NCI-H1092 (cell line): Measurements from ENCODE around the gene DGKG.

Experiments
- DNase-seq: peaks from one replicate; lab custom pipeline; 2025; lab: John Stamatoyannopoulos, UW

DGKG gene

DNA sequence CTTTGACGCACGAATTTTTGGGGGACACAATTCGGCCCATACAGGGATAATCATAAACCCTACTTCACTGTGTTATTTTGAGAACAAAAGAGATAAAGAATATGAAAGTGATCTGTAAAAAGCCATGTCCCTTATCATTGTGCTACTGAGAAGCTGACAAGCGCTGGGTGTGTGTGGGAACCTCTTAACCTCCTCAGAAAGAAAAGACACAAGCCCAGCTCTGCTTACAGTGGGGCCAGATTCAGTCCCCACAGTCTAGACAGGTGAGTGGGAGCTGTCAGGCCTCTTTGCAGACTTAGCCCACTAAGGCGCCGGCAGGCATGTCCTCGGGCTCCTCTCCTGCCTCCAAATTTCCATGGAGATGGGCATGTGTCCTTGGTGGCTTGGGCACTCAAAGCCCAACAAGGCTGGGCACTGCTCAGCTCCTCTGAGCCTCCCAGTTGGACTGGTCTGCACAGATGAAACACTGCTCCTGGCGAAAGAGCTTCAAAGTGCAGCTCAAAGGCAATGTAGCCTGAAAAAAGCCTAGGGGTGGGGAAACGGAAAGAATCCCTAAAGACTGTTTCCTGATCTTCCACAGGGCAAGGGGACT lies 188.7 kb downstream of the DGKG start:
- no peak for DNase-seq

- DNase-seq: no peak
These were observed 189.7 kb downstream of the DGKG start for GRCh38 chr3:186172353-186172752.

DNA sequence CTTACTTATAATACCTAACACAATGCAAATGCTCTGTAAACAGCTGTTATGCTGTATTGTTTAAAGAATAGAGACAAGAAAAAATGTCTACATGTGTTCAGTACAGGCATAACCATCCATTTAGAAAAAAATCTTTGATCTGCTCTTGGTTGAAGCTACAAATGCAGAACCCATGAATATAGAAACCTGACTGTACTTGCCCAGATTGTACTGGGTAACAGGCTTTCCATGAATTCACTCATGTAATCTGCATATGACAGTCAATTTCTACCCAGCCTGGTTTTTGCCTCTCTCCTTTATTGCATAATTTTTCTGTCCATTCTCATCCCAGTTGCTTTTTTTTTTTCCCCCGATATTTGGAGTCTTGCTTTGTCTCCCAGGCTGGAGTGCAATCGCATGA lies 190.5 kb downstream of the DGKG start:
- DNase-seq: no peak

DNA sequence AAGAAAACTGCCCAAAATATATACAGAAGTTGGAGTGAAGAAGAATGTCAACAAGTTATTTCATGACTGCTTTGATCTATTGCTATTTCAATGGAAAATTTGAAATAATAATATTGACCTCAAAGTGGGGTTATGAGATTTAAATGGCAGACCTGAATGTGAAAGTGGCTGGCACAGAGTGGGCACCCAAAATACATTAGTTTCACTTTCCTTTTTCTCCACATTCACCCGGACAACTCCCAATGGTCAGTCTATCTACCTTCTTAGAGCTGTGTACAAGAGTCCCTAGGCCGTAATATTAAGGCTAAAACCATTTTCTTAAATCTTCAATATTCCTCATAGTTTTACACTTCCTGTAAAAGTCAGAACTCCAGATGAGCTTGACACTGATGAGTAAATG lies 191.5 kb downstream of the DGKG start:
- DNase-seq: no peak

DNA sequence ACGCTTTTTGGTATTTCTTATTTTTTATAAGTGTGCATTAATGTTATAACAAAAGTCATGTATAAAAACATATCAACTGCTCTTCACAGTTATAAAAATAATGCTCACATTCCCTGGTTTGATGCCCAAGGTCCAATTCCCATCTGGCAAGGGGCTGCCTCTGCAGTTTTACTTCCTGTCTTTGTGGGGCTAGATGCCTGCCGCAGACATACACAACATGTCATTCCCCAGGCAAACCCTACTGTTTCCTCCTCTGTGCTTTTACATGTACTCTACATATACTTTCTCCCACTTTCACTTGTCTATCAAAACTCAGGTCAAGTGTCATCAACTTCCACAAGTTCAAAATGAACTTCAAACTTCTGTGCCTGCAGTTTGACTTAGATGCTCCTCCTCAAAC lies 192.7 kb downstream of the DGKG start:
- DNase-seq: no peak

- DNase-seq: no peak
These were observed 193.1 kb downstream of the DGKG start for GRCh38 chr3:186168976-186169375.

- no peak for DNase-seq
These were observed 194.2 kb downstream of the DGKG start for GRCh38 chr3:186167646-186168395.

- DNase-seq: no peak
These were observed 195.3 kb downstream of the DGKG start for GRCh38 chr3:186166491-186167288.

DNA sequence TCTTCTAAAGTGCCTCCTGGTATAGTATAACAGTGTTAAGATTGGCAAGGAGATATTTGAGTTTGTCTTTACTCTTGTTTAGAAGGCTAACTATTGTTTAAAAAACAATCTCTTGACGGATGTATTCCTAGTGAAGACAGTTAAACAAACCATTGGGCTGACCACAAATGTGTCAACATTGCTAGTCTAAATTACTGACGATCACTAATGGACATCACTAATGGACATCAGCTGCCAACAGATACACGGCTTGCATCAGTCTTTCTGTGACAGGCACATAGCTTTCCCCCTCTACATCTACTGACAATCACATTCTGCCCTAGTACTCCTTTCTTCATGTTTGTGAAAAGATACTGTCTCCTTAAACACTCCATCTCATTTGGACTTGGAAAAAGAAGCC lies 196.0 kb downstream of the DGKG start:
- no peak for DNase-seq

DNA sequence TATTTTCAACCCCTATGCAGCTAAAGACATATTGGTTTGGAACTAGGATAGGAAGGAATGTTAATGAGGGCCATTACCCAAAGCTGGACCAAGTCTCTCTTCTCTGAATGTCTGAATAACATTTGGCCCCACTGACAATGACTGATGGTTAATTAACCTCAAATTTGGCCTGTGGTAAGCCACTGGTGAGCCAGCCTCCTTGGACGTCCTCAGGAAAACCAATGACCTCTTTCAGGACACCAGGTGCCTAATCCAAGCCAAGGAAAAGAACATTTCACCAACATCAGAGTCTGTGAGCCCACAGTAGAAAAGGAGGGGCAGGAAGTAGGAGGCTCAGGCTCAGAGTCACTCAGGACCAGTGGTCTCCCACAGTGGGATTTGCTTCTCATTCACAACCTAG lies 196.7 kb downstream of the DGKG start:
- DNase-seq: no peak

- DNase-seq: no peak
These were observed 197.3 kb downstream of the DGKG start for GRCh38 chr3:186164696-186165095.

DNA sequence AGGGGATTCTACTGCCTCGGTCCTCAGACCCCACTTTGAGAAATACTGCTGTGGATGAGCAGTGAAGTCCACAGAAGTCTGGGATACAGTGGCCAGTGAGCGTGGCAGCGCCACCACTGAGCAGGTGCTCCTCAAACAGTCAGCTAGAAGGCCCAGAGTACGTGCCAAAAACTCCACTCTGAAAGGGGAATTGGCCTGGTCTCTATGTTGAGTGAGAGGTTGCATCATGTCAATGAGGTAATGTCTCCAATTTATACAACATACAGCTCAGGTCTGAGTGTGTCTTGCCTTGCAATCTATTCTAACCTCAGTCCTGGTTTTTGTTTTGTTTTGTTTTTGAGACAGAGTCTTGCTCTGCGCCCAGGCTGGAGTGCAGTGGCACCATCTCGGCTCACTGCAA lies 199.8 kb downstream of the DGKG start:
- DNase-seq: no peak

DNA sequence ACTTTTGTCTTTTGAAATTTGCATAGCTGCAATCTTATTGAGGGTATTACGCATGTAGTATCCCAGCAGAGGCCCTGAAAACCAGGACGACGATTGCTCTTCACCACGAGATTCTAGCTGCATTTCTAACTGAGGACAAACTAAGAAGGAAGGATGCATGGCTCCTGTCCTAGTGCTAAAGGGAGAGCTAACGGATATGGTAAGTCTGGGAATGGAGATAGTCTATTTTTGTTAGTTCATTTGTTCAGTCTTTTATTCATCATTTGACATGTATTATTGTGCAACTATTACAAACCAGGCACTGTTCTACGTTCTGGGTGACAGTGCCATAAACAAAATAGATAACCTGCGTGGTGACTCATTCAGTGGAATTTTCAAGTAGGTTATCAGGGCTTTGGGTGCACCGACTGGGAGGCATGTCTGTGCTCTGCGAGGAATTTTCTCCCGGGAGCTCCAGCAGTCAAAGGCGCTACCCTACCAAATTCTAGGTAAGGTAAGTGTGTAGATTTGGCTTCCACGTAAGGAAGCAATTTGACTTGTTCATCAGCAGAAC lies 201.3 kb downstream of the DGKG start:
- DNase-seq: no peak

- no peak for DNase-seq
These were observed 207.4 kb downstream of the DGKG start for GRCh38 chr3:186154641-186155040.

DNA sequence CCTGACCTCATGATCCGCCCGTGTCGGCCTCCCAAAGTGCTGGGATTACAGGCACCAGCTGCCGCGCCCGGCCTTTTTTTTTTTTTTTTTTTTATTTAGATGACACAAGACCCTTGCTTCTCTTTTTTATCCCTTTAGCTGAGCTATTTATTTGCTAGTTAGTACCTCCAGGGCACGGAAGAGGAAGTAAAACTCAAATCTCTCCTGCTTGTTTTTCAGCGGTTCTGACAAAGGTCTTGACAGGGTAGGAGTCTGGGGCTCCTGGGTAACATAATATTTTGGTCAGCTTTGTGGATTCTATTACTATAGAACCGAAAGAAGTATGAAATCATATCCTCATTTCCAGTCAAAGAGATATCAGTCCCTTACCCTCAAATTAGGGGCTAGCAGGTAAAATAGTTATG lies 209.1 kb downstream of the DGKG start:
- DNase-seq: no peak

- DNase-seq: no peak
These were observed 209.7 kb downstream of the DGKG start for GRCh38 chr3:186152361-186152798.

GRCh38 chr3:186151077-186151971 lies 210.7 kb downstream of the DGKG start:
- DNase-seq: no peak

- no peak for DNase-seq
These were observed 211.8 kb downstream of the DGKG start for GRCh38 chr3:186150041-186150830.

DNA sequence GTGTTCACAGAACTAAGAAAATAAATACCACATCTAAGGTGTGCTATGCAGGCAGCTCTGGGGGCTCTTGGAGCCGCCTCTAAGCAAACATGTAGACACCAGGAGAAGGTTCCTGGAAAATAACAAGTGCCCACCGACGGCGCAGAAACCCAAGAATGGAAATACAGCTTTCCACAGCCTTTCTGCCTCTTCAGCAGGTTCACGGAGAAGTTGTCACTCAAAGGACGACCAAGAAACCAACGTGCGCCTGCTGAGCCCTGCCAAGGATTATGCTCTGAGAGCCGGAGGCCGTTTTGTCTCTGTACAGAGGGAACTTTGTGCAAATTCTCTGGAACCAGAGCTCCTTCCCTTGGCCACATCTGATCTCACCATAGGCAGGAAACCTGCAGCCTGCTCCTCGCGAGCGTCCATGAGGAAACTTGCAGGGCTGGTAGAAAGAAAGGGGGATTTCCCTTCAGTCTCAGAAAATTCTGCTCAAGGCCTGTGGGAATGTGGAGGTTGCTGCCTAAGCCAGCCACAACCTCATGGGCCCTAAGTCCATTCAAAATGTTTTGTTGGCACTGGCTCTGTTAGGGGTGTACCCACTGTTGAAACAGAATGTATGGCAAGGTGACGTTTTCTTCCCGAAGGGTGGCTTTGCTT lies 212.6 kb downstream of the DGKG start:
- DNase-seq: no peak

- DNase-seq: no peak
These were observed 217.8 kb downstream of the DGKG start for GRCh38 chr3:186144257-186144656.
